Amygdala (tissue), 56 donors: ENCODE results near the gene GALNT8.
"Not testable (repeated sequence)": the region's sequence is repeated elsewhere in the genome, so short reads cannot be mapped to it uniquely, and the experiment has no call there.

ENCODE experiments used
- DNase-seq, 56 donors: peaks; one replicate each; lab custom pipeline; 2025; lab: John Stamatoyannopoulos, UW

GALNT8 gene

DNA sequence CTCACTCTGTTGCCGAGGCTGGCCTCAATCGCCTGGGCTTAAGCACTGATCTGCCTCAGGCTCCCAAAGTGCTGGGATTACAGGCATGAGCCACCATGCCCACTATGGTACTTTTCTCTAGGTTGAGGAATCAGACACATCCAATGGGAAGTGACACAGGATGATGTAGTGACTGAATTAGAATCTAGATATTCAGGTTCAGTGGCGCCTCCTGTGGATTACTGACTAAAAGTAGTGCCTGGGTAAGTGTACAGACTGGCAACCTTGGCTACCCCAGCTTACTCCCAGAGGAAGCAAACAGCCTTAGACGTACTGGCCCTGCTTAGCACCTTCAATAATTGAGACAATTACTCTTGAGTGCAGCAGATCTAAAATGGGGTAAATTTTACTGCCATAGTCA lies 22.8 kb downstream of the GALNT8 start:
- no peak for DNase-seq

DNA sequence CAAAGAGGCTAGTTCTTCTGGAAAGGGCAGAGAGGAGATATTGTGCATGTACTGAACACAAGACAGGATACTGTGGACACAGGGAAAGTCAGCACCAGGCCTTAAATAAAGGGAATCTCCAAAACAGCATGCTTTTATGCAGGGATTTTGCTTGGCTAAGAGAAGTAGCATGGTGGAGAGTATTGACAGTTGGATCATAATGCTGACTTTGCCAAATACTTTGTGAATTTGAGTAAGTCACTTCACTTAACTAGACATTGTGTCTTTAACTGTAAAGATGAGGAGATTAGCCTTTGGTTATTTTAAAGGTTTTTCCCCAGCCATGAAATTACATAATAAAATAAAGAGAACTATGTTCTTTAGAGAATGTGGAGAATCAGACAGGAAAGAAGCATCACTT lies 24.5 kb downstream of the GALNT8 start:
- no peak for DNase-seq

DNA sequence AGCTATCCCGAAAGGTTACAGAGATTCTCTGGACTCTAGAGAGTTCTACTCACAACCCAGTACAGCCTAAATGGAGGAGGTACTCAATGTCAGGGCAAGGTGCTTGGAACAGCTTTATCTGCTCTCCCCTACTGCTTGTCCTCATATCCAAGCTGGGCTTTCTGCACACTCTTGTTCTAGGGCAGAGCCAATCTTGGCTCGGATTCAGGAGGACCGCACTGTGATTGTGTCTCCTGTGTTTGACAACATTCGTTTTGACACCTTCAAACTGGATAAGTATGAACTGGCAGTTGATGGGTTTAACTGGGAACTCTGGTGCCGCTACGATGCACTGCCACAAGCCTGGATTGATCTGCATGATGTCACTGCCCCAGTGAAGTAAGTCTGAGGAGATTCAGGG lies 25.0 kb downstream of the GALNT8 start:
- DNase-seq, result no peak

DNA sequence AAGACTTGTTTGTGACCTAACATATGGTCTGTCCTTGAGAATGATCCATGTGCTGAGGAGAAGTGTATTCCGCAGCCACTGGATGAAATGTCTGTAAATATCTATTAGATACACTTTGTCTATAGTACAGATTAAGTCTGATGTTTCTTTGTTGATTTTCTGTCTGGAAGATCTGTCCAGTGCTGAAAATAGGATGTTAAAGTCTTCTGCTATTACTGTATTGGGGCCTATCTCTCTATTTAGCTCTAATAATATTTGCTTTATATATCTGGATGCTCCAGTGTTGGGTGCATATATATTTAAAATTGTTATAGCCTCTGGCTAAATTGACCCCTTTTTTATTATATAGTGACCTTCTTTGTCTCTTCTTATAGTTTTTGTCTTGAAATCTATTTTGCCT lies 31.5 kb downstream of the GALNT8 start:
- DNase-seq, result not testable (repeated sequence)

DNA sequence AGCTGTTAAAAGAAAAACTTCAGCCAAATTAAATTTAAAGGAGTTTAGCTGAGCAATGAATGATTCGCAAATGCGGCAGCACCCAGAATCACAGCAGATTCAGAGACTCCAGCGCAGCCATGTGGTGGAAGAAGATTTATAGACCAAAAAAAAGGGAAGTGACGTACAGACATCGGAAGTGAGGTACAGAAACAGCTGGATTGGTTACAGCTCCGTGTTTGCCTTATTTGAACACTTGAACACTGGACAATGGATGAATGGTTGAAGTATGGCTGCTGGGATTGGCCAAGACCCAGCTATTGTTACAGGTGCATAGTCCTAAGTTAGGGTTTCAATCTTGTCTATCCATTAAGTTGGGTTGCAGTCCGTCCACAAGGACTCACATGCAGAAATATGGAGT lies 42.6 kb downstream of the GALNT8 start:
- DNase-seq, result no peak

DNA sequence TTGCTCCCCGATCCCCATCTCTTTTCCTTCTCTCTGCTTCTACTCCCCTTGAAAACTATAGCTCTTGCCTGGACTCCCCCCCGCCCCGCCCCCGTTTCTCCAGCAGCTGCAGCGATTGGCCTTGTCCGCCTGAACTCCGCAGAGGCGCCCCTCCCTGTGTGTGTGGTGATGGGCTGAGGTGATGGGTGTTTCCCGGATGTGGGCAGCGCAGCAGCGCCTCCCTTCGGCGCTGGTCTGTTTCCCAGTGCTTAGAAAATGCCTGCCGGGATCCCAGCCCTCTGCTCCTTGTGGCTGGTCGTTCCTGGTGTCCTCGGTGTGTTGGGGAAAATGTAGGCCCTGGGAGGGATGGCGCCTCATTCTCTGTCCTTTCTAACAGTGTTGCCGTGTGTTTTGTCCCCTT lies 43.3 kb downstream of the GALNT8 start:
- DNase-seq, result no peak

DNA sequence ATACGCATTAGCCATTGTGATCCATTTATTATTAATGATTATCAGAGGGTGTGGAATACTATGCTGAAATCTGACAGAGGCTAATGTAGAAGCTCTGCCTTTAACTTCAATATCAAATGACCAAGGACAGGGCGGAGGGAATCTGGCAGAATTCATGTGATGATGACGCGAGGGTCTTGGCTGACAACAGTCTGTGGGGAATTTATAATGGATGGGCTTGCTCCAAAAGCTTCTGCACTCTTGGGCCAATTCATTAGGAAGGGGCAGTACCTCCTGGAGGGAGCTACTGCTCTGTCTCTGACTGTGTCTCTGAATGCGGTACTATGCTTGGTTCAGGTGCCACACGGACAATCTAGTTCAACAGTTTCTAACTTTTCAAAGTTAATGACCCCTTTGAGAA lies 46.2 kb downstream of the GALNT8 start:
- no peak for DNase-seq

DNA sequence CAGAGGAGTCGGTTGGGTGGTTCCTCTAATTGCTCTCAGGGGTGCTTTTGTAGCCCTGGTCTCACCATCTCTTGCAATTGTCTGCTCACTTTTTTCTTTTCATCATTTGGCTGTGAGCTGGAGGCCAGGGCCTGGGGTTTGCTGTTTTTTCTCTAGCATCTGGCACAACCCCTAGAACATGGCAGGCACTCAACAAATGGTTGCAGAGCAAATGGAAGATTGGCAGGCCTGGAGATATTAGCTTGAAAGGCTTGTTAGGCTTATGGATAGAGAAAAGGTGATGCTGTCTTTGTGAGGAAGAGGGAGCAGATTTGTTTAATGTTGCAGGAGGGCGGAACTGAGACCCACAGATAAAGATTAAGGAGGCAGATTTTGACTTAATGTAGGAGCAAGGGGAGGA lies 47.0 kb downstream of the GALNT8 start:
- DNase-seq, result no peak

DNA sequence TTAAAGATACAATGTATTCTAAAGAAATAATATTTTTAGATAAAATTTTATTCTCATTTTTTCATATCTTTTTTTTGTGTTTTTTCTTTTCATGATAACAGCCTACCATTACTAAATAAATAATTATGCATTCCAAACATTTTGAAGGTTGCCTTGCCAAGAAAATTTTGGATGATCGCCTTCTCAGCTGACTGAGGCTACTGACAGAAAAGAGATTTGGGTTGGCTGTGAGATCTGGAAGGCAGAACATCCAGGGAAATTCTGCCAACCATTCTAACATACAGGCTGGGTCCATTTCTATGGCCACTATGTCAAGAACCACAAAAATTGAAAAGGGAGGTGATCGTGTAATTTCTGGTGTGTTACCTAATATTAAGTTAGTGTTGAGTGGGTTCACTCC lies 48.1 kb downstream of the GALNT8 start:
- DNase-seq, result peak in 1 of 56 donors; percentile 17

DNA sequence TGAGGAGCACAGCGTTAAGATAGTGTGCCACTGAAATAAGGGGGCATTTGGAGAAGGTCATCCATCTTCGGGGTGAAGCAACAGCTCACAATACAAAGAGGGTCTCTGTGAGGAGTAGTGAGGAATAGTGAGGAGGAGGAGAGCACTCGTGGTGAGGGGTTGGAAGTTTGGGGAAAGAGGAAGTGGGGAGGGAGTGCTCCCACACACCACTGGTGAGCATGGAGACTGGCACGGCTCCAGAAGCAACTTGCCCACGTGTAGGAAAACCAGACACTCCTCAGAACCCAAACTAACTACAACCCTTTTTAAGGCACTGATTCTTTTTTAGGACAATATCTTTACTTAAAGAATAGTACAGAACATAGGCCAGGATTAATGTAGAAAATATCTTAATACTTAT lies 48.9 kb downstream of the GALNT8 start:
- no peak for DNase-seq

DNA sequence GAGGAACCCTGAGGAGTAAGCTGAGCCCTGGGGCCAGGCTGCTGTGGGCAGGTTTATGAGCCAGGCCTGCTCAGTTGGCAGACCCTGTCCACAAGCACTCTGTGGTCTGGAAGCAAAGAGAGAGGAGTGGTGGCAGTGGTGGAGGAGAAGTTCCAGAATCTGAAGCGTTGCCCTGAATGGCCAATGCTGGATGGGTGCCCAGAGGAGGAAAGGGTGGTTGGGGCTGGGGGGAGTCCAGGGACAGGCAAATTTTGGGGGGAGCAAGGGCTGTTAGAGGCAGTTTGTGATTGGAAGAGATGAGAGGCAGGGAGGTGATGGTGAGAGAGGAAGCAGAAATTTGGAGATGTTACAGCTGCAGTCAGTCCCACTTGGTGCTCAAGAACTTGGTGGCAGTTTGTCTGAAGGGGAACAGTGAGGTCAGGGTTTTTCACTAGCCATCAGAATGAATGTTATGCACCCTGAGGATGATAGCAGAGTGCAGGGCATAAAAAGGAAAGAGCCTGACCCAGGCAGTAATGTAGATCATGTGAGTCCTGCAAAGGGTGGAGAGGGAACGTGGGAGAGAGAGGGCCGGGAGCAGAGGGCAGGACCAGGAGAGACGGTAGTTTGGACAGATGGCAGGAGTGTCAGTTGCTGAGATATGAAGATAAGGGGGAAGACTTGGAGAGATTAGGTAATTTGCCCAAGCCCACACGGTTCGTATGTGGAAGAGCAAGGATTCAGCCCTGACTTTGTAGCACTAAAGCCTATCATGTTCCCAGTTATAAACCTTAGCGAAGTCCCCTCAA lies 51.2 kb downstream of the GALNT8 start:
- DNase-seq, result no peak

DNA sequence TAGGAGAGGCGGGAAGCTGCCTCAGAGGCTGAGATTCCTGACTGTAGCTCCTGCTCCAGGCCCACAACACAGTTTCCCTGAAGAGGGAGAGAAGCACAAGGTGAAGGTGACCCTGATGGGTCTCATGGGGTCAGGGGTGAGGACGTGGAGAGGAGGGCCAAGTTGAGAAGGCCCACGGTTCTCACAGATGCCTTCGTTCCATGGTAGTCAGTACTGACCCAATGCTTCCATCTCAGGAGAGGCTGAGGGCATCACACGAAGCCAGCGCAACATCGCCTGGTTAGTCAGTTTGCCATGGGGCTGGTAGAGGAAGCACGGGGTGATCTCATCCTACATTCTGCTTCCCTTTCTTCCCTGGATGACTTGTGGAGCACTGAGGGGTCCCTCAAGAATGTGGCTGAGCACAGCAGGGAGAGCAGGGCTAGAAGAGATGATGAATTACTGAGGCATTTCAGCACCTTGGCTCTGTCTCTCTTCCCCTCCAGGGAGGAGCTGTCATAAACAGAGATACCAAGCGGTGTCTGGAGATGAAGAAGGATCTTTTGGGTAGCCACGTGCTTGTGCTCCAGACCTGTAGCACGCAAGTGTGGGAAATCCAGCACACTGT lies 51.9 kb downstream of the GALNT8 start:
- DNase-seq, result no peak

DNA sequence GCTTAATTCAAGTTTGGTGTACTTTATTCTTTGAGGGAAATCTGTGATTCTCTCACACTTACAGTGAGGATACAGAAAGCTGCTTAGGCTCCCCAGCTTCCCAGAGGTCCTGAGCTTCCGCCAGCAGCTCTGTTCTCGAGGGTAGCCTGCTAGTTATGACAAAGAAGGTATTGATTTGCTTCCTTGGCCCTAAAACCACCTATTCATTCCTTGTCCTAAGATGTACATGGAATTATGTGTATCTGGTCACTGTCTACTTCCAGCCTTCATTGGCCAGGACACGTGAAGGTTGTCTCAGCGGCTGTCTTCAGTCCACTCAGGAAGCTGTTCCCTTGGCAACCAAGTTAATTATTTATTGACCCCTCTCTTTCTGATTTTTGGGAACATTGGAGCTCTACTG lies 55.7 kb downstream of the GALNT8 start:
- no peak for DNase-seq

DNA sequence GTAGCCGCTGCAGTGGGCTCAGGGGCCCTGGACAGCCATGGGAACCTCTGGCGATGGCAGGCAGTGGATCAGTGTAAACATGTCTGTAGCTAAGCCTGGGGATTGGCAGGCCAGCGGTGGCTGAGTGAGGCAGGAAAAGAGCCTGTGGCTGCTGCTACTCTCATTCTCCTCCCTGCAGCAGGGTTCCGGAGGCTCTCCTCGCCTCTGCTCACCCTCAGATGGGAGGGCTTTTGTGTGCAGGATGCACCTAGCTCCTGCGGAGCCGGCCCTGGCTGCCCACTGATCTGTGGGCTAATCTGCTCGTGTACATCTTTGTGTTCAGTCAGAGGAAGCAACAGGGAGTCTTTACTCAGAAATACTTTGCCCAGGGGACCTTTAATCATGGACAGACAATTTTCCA lies 59.5 kb downstream of the GALNT8 start:
- DNase-seq, result no peak

DNA sequence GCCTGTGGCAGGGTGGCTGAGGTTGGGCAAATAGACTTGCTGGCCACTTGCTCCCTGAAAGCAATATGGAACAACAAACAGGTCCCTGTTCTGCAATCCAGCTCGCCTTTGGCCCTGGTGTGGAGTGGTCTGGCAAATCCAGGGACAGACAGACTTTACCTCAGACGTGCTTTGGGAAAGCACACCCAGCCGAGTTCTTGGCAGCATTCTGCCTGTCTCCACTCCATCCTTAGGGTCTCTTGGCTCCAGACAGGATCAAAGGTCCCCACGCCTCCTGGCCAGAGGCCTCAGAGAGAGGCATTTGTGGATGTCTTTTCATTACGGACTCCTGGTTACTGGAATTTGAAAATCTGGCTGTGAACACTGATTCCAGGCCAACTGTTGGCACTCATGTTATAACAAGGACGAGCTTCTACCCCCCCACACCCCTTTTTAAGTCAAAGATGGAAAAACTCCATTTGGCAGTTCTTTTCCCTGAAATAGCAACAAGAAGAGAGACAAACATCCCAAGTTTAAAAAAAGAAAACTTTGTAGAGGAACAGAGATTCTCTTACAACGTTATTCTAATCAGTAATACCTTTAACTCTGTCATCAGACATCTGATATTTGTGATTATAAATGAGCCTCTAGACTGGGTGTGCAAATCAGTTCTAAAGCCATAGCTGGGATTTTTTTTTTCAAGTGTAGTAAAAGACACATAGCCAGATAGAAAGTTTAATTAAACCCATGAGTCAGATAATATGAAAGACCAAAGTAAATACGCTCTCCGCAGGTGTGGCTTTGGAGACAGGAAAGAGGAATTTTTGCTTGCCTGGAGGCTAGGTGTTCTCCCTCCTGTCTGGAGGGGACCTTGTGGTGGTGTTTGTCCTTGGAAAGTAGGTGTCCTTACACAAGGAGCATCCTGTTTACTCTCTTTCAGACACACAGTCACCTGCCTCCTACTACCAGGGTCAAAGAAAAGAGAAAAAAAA lies 60.7 kb downstream of the GALNT8 start:
- DNase-seq, result peak in 43 of 56 donors; percentile 7 to 89 (median 45)

DNA sequence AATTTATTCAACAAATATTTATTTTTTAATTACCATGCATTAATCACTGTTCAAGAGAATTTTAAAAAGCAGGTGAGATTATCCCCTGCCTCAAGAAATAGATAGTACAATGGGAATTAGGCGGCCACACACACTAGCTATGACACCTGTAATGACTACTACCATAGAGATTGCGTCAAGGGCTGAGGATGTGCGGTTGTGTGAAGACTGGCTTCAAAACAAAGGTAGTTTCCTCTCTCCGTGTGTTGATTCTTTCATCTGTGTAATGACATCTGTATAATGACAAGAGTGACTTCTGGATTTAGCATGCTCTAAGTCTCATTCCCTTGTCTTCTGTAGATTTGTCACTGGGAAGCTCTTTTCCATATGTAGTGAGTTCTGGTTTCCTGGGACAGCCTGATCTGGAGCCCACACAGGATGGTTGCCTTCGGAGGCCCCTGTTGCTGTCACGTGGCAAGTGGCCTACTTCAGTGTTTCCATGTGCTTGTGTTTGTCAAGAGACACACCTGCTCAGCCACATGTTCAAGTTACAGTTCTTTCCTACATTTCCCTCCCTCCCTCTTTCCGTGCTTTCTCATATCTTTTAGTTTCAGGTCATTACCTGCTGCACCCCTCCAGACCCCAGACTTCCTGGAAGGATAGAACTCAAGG lies 64.3 kb downstream of the GALNT8 start:
- no peak for DNase-seq

DNA sequence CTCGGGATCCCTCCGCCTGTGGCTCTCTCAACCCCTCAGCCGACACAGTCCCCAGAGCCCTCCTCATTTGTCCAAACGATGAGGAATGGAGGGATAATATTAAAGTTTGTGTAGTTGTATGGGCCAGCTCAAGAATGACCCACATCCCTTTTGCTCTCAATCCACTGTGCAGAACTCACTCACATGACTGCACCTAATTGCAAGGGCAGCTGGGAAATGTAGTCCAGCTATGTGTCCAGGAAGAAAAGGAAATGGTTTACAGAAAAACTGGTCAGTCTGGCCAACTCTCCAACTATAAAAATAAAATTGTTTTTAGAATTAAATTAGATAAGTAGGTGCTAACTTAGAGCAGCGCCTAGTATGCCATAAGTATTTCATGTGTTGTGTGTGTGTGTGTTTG lies 66.6 kb downstream of the GALNT8 start:
- DNase-seq, result no peak

DNA sequence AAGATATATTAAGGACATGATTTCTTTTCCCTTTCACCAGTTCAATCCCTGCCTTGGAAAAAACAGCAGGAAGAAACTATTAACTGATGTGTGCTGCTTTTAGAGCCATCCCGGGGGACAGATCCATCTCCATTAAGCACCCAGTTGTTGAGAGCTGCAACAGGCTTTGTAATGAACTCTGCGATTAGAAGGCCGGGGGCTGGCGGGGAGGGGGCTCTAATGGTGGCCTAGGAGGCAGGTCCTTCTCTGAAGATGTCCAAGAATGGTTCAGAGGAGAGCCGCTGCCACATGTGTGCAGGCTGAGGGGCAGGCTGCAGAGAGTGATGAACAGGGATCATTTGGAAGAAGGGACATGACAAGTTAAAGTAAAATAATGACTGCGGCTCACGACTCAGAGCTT lies 67.8 kb downstream of the GALNT8 start:
- DNase-seq, result no peak

DNA sequence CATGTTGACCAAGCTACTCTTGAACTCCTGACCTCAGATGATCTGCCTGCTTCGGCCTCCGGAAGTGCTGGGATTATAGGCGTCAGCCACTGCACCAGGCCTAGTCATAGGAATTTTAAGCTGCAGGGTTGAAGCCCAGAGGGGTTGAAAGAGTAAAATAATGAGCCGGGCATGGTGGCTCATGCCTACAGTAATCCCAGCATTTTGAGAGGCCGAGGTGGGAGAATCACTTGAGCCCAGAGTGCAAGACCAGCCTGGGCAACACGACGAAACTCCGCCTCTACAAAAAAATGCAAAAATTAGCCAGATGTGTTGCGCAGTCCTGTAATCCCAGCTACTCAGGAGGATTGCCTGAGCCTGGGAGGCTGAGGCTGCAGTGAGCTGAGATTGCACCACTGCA lies 69.6 kb downstream of the GALNT8 start:
- no peak for DNase-seq

DNA sequence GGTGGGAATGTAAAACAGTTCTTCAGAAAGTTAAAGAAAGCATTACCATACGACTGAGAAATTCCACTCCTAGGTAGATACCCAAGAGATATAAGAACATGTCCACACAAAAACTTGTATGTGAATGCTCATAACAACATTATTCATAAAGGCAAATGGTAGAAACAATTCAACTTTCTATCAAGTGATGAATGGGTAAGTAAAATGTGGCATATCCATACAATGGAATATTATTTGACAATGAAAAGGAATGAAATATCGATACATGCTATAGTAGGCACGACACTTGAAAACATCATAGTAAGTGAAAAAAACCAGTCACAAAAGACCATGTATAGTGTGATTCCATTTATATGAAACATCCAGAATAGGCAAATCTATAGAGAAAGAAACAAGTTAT lies 71.3 kb downstream of the GALNT8 start:
- no peak for DNase-seq

DNA sequence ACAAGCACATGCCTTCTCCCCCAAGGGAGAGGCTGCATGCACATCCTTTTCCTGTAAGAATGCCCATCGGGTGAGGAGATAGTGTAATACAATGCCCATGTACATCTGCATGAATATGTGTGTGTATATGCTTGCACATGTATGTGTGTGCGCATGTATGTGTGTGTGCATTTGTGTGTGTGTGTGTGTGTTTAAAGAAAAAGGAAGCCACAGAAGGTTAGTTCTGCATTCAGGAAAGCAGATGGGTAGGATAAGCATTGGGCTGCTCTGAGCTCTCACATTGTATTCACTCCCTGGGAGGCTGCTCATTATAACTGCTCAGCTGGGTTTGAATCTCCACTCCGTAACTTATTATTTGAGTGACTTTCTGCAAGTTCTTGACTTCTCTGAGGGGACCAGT lies 74.3 kb downstream of the GALNT8 start:
- no peak for DNase-seq
